ENCODE data around the gene FIGN.

The FIGN gene, protein sequence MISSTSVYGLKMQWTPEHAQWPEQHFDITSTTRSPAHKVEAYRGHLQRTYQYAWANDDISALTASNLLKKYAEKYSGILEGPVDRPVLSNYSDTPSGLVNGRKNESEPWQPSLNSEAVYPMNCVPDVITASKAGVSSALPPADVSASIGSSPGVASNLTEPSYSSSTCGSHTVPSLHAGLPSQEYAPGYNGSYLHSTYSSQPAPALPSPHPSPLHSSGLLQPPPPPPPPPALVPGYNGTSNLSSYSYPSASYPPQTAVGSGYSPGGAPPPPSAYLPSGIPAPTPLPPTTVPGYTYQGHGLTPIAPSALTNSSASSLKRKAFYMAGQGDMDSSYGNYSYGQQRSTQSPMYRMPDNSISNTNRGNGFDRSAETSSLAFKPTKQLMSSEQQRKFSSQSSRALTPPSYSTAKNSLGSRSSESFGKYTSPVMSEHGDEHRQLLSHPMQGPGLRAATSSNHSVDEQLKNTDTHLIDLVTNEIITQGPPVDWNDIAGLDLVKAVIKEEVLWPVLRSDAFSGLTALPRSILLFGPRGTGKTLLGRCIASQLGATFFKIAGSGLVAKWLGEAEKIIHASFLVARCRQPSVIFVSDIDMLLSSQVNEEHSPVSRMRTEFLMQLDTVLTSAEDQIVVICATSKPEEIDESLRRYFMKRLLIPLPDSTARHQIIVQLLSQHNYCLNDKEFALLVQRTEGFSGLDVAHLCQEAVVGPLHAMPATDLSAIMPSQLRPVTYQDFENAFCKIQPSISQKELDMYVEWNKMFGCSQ

DNA sequence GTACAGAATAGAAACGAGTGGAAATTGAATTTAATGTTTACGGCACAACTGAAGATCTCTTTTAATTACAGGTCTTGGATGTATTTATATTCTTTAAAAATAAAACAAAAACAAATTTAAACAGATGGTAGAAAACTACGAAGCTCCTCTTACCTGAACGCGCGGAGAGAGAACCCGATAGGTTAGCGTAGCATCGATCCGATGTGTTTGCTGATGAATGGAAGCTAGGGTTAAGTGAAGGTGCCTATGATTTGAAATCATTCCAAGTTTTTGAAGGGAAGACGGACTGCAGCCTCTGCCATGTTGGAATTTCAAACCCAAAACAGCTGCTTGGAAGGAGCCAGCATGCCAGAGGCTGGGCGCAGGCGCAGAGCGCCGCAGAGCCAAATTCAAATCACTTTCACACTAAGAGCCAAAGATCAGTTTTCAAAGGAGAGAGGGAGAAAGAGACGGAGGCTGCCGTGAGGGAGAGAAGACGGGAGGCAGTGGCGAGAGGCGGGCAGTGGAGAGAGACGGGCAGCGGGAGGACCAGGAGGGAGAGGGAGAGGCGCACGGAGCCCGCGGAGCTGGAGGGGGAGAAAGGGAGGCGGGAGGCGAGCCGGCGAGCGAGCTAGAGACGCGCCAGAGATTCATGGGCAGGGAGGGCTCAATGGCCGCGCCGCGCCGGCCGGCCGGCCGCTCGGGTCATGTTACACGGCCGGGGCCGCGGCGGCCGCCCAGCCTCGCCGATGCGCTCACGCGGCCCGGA, at the start of gene FIGN:
FIGN (minus strand) TSS at position 324 of the 748 bp plus-strand sequence. CDS start 1,081 bp downstream, outside the sequence.
- no peaks in the 10 kb centered on the region for H3K36me3 ChIP-seq (ENCODE audit: control insufficient read depth in 2 of 2, insufficient read depth in 2 of 2, low read length in 2 of 2)
- peak within 1 kb of the TSS; percentile 24 to 72 for H3K9ac ChIP-seq (ENCODE audit: low read length in 2 of 2)
- H3K4me3 ChIP-seq (ENCODE audit: low read length in 2 of 2): peak within 1 kb of the TSS; percentile 37 to 83
- peaks cover 0 to 8% of the 10 kb centered on the region in 2 donors for H3K27me3 ChIP-seq (ENCODE audit: control insufficient read depth in 1 of 2, insufficient read depth in 2 of 2, low read length in 2 of 2)
- no peaks in the 10 kb centered on the region for H3K4me1 ChIP-seq (ENCODE audit: control insufficient read depth, insufficient read depth, low read length)
- peak within 1 kb of the TSS; percentile 66 for H3K27ac ChIP-seq (ENCODE audit: low read length)
- H3K9me3 ChIP-seq (ENCODE audit: control insufficient read depth in 2 of 2, low read length in 2 of 2): no peaks in the 10 kb centered on the region

DNA sequence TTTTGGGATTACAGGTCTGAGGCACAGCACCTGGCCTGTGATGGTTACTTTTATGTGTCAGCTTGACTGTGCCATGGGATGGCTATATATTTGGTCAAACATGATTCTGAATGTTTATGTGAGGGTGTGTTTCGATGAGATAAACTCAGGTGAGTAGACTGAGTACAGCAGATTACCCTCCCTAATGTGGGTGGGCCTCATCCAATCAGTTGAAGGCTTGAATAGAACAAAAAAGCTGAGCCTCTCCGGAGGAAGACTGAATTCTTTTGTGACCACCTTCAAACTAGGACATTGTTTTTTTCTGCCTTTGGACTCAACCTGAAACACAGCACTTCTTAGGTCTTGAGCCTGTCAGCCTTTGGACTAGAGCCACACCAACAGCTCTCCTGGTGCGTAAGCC, 49.4 kb upstream of the FIGN start:
- H3K9ac ChIP-seq (ENCODE audit: low read length in 2 of 2): no peak overlapping the region
- no peaks in the 10 kb centered on the region for H3K27me3 ChIP-seq (ENCODE audit: control insufficient read depth in 1 of 2, insufficient read depth in 2 of 2, low read length in 2 of 2)
- no peak overlapping the region for H3K27ac ChIP-seq (ENCODE audit: low read length)
- no peak overlapping the region for H3K4me3 ChIP-seq (ENCODE audit: low read length in 2 of 2)
- no peaks in the 10 kb centered on the region for H3K9me3 ChIP-seq (ENCODE audit: control insufficient read depth in 2 of 2, low read length in 2 of 2)
- H3K4me1 ChIP-seq (ENCODE audit: control insufficient read depth, insufficient read depth, low read length): no peaks in the 10 kb centered on the region
- no peaks in the 10 kb centered on the region for H3K36me3 ChIP-seq (ENCODE audit: control insufficient read depth in 2 of 2, insufficient read depth in 2 of 2, low read length in 2 of 2)

DNA sequence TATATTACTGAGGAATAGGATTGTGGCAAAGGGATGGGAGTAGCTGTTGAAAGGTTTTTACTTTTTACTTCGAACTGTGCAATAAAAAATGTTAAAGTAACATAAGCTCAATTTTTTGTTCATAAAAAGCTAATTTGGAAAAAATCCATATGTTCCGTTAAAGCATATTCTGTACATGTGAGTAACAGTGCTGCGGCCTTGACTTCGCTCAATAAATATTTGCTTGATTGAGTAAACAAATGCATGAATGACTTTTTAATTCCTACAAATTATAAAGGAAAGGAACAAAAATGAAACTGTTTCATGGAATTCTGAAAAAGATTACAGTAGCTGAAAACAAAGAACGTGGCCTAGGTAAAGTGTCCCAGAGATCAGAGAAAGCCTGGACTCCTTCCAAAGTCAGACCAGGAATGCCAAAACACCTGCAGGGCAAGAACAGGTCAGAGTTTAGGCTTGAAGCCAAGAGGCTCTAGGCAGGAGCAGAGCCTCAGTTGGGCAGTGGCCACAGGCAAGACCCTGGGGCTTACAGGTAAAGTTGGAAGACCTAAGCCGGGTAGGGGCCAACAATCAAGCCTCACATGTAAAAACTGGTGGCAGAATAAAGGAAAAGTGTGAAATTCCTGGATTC, 44.3 kb upstream of the FIGN start:
- no peaks in the 10 kb centered on the region for H3K9me3 ChIP-seq (ENCODE audit: control insufficient read depth in 2 of 2, low read length in 2 of 2)
- H3K4me1 ChIP-seq (ENCODE audit: control insufficient read depth, insufficient read depth, low read length): no peaks in the 10 kb centered on the region
- H3K9ac ChIP-seq (ENCODE audit: low read length in 2 of 2): no peak overlapping the region
- no peaks in the 10 kb centered on the region for H3K27me3 ChIP-seq (ENCODE audit: control insufficient read depth in 1 of 2, insufficient read depth in 2 of 2, low read length in 2 of 2)
- H3K4me3 ChIP-seq (ENCODE audit: low read length in 2 of 2): no peak overlapping the region
- H3K36me3 ChIP-seq (ENCODE audit: control insufficient read depth in 2 of 2, insufficient read depth in 2 of 2, low read length in 2 of 2): no peaks in the 10 kb centered on the region
- H3K27ac ChIP-seq (ENCODE audit: low read length): no peak overlapping the region

DNA sequence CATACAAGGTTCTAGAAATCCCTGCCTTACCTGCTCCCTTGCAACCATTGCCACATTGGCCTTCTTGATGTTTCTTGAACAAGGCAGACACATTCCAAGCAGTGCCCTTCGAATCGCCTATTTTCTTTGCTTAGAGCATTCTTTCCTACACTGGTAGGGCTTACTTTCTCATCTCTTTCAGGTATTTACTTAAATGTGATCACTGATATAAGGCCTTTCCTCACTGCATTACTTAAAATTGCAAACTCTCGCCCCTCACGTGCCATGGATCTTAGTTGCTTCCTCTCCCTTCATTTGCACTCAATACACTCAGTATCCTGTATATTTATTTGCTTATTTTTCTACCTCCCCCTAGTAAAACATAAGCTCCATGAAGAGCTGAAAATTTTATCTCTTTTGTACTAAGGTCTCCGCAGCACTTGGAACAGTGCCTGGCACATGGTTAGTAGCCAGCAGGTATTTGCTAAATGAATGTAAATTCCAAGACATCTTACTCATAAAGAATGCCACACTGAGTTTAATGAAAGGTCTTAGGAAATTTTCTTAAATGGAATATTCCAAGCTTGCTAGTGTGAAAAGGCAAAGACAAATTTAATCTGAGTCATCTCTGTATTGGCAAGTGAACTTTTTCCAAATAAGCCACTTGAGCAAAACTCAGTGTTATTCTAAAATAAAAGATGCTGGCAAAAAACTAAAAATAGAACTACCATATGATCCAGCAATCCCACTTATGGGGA, 42.4 kb upstream of the FIGN start:
- no peaks in the 10 kb centered on the region for H3K27me3 ChIP-seq (ENCODE audit: control insufficient read depth in 1 of 2, insufficient read depth in 2 of 2, low read length in 2 of 2)
- no peak overlapping the region for H3K4me3 ChIP-seq (ENCODE audit: low read length in 2 of 2)
- no peaks in the 10 kb centered on the region for H3K9me3 ChIP-seq (ENCODE audit: control insufficient read depth in 2 of 2, low read length in 2 of 2)
- no peaks in the 10 kb centered on the region for H3K4me1 ChIP-seq (ENCODE audit: control insufficient read depth, insufficient read depth, low read length)
- no peaks in the 10 kb centered on the region for H3K36me3 ChIP-seq (ENCODE audit: control insufficient read depth in 2 of 2, insufficient read depth in 2 of 2, low read length in 2 of 2)
- H3K27ac ChIP-seq (ENCODE audit: low read length): no peak overlapping the region
- no peak overlapping the region for H3K9ac ChIP-seq (ENCODE audit: low read length in 2 of 2)

DNA sequence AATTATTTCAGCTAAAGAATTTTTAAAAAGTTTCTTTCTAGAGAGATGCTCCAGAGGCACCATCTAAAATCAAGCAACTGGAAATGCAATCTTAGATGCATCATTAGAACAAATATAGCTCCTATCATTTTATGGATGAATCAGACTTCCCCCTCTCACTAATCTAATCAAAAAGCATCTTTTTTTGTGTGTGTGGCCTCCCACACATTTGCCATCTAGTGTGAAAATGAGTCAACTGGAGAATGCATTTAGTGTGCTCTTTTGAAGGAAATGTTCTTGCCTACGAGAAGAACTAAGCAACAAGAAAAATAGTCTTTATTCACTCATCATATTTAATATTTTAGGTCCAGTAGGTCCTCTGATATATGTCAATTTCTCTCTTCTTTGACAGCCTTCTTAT, 39.5 kb upstream of the FIGN start:
- Histone ChIP-seq H3K36me3 (ENCODE audit: control insufficient read depth in 2 of 2, insufficient read depth in 2 of 2, low read length in 2 of 2) (no peaks in the 10 kb centered on the region), H3K4me3 (ENCODE audit: low read length in 2 of 2) (no peak overlapping the region), H3K27ac (ENCODE audit: low read length) (no peak overlapping the region), H3K9me3 (ENCODE audit: control insufficient read depth in 2 of 2, low read length in 2 of 2) (no peaks in the 10 kb centered on the region), H3K27me3 (ENCODE audit: control insufficient read depth in 1 of 2, insufficient read depth in 2 of 2, low read length in 2 of 2) (no peaks in the 10 kb centered on the region), H3K9ac (ENCODE audit: low read length in 2 of 2) (no peak overlapping the region), H3K4me1 (ENCODE audit: control insufficient read depth, insufficient read depth, low read length) (no peaks in the 10 kb centered on the region)

DNA sequence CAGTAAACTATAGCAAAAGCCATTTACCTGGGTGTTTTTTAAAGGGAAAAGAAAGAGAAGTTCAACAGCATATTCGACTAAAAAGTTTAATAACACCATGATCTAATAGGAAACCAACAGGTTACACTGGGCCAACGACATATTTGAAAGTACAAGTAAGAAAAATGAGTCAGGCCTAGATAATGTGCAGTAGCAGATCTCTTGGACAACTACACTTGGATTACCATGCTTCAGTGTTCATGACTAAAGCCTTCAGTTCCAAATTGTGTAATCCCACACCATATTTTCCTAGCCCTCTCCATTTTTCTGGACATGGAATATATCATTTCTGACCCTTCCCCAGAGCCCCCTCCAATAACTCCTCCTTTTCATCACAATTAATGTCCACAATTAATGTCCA, 39.1 kb upstream of the FIGN start:
- H3K9me3 ChIP-seq (ENCODE audit: control insufficient read depth in 2 of 2, low read length in 2 of 2): no peaks in the 10 kb centered on the region
- H3K4me3 ChIP-seq (ENCODE audit: low read length in 2 of 2): no peak overlapping the region
- no peaks in the 10 kb centered on the region for H3K27me3 ChIP-seq (ENCODE audit: control insufficient read depth in 1 of 2, insufficient read depth in 2 of 2, low read length in 2 of 2)
- H3K4me1 ChIP-seq (ENCODE audit: control insufficient read depth, insufficient read depth, low read length): no peaks in the 10 kb centered on the region
- H3K36me3 ChIP-seq (ENCODE audit: control insufficient read depth in 2 of 2, insufficient read depth in 2 of 2, low read length in 2 of 2): no peaks in the 10 kb centered on the region
- H3K9ac ChIP-seq (ENCODE audit: low read length in 2 of 2): no peak overlapping the region
- no peak overlapping the region for H3K27ac ChIP-seq (ENCODE audit: low read length)

DNA sequence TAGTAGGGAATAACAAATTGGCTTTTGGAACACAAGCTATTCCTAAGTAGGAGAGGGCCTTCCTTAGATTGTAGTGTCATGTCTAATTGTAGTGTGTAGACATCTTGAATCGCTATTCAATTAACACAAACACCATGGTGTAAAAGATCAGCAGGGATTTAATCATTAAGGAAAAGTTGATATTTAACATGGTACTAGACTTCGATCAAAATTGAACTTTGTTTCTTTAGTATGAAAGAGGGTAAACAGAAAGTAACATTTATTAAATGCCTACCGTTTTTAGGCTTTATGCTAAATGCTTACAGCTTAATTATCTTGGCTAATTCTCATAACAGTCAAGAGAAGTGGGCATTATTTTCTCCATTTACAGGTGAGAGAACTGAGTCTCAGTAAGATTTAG, 37.5 kb upstream of the FIGN start:
- Histone ChIP-seq H3K4me3 (ENCODE audit: low read length in 2 of 2) (no peak overlapping the region), H3K27ac (ENCODE audit: low read length) (no peak overlapping the region), H3K4me1 (ENCODE audit: control insufficient read depth, insufficient read depth, low read length) (no peaks in the 10 kb centered on the region), H3K27me3 (ENCODE audit: control insufficient read depth in 1 of 2, insufficient read depth in 2 of 2, low read length in 2 of 2) (no peaks in the 10 kb centered on the region), H3K9ac (ENCODE audit: low read length in 2 of 2) (no peak overlapping the region), H3K9me3 (ENCODE audit: control insufficient read depth in 2 of 2, low read length in 2 of 2) (no peaks in the 10 kb centered on the region), H3K36me3 (ENCODE audit: control insufficient read depth in 2 of 2, insufficient read depth in 2 of 2, low read length in 2 of 2) (no peaks in the 10 kb centered on the region)

DNA sequence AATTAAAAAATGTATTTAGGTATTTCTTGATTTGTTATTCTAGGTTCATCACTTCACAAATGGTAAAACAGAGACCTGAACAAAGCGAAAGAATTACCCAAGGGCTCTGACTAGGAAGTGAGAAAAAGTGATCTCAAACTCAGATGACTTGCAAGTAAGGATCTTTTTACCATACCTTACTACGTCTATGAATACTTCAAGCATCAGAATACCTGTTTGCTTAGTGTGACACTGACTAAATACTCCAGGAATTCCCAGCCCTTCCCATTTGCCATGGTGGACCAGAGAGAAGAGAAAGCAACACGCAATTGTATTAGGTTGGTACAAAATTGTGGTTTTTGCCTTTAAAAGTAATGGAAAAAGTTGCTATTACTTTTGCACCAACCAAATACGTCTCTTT, 35.8 kb upstream of the FIGN start:
- H3K27me3 ChIP-seq (ENCODE audit: control insufficient read depth in 1 of 2, insufficient read depth in 2 of 2, low read length in 2 of 2): no peaks in the 10 kb centered on the region
- H3K27ac ChIP-seq (ENCODE audit: low read length): no peak overlapping the region
- no peaks in the 10 kb centered on the region for H3K36me3 ChIP-seq (ENCODE audit: control insufficient read depth in 2 of 2, insufficient read depth in 2 of 2, low read length in 2 of 2)
- H3K9me3 ChIP-seq (ENCODE audit: control insufficient read depth in 2 of 2, low read length in 2 of 2): no peaks in the 10 kb centered on the region
- H3K9ac ChIP-seq (ENCODE audit: low read length in 2 of 2): no peak overlapping the region
- H3K4me3 ChIP-seq (ENCODE audit: low read length in 2 of 2): no peak overlapping the region
- H3K4me1 ChIP-seq (ENCODE audit: control insufficient read depth, insufficient read depth, low read length): no peaks in the 10 kb centered on the region

DNA sequence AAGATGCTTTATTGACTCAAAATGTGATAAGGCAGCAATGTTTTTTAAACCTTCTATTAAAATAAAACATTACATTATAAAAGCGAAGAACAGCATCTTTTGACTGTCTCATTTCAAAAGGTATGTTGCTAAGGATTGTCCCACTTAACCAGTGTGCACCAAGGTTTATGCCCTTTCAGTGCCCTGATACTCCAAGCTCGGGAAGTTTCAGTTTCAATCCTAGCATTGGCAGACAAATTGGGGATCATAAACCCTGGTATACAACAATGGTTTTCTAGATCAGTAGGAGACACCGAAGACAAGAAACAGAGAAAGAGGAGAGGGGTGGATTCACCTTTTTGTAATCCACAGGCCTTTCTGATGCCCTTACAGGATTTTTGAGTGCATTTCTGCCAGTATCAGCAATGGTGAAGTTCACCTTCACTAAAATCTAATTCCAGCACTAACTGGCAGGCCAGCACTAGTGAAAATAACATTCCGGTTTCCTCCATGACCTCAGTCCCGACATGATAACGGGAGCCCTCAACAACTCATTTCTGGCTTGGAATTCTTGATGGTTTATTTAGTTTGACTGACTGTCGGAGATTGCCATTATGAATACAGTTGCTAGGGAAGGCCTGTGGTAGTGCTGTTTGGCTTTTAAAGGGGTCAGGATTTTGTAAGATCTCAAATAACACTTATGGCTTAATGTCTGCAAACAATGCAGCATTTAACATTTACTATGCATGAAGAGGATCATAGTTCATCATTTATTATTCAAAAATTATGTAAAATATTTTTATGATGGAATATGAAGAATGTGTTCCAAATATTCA, 33.3 kb upstream of the FIGN start:
- no peak overlapping the region for H3K9ac ChIP-seq (ENCODE audit: low read length in 2 of 2)
- H3K27me3 ChIP-seq (ENCODE audit: control insufficient read depth in 1 of 2, insufficient read depth in 2 of 2, low read length in 2 of 2): no peaks in the 10 kb centered on the region
- H3K36me3 ChIP-seq (ENCODE audit: control insufficient read depth in 2 of 2, insufficient read depth in 2 of 2, low read length in 2 of 2): no peaks in the 10 kb centered on the region
- H3K4me1 ChIP-seq (ENCODE audit: control insufficient read depth, insufficient read depth, low read length): no peaks in the 10 kb centered on the region
- H3K27ac ChIP-seq (ENCODE audit: low read length): no peak overlapping the region
- no peak overlapping the region for H3K4me3 ChIP-seq (ENCODE audit: low read length in 2 of 2)
- no peaks in the 10 kb centered on the region for H3K9me3 ChIP-seq (ENCODE audit: control insufficient read depth in 2 of 2, low read length in 2 of 2)

Data from stomach smooth muscle (tissue), 2 donors.